ENCODE measurements around the gene CASKIN1.
"Not testable (repeated sequence)": the region's sequence is repeated elsewhere in the genome, so short reads cannot be mapped to it uniquely, and the experiment has no call there.

The CASKIN1 gene

GRCh38 chr16:2211923-2212347, 15.5 kb upstream of the CASKIN1 start:
- no peak for DNase-seq (ENCODE audit: low read depth in 2 of 2)

- no peak for DNase-seq (ENCODE audit: low read depth in 2 of 2)
Measured at GRCh38 chr16:2210386-2211365, 14.3 kb upstream of the CASKIN1 start, which contains the start of gene BRICD5. TSS of gene BRICD5 (minus strand) at chr16:2210863. CDS start at chr16:2210833, 30 bp downstream.

GRCh38 chr16:2210009-2210332, 13.6 kb upstream of the CASKIN1 start:
- DNase-seq (ENCODE audit: low read depth in 2 of 2), result no peak

- no peak for DNase-seq (ENCODE audit: low read depth in 2 of 2)
Measured at GRCh38 chr16:2209258-2210008, 13.0 kb upstream of the CASKIN1 start.

GRCh38 chr16:2208772-2209171, 12.4 kb upstream of the CASKIN1 start:
- DNase-seq (ENCODE audit: low read depth in 2 of 2), result no peak

- DNase-seq (ENCODE audit: low read depth in 2 of 2), result no peak
Measured at GRCh38 chr16:2208308-2208707, 11.9 kb upstream of the CASKIN1 start.

GRCh38 chr16:2207872-2208271, 11.5 kb upstream of the CASKIN1 start:
- DNase-seq (ENCODE audit: low read depth in 2 of 2), result no peak

GRCh38 chr16:2206780-2207433, 10.5 kb upstream of the CASKIN1 start:
- no peak for DNase-seq (ENCODE audit: low read depth in 2 of 2)

GRCh38 chr16:2206420-2206779, 10.0 kb upstream of the CASKIN1 start:
- no peak for DNase-seq (ENCODE audit: low read depth in 2 of 2)

GRCh38 chr16:2205967-2206313, 9.5 kb upstream of the CASKIN1 start:
- DNase-seq (ENCODE audit: low read depth in 2 of 2), result no peak

GRCh38 chr16:2205104-2205966, 8.9 kb upstream of the CASKIN1 start, which contains the start of gene MLST8:
TSS of gene MLST8 (plus strand) at chr16:2205454. CDS start at chr16:2206086, 632 bp downstream.
- peak; percentile 75 to 89 for DNase-seq (ENCODE audit: low read depth in 2 of 2)

- no peak for DNase-seq (ENCODE audit: low read depth in 2 of 2)
Measured at GRCh38 chr16:2204416-2205103, 8.2 kb upstream of the CASKIN1 start.

GRCh38 chr16:2203119-2203688, 6.8 kb upstream of the CASKIN1 start:
- DNase-seq (ENCODE audit: low read depth in 2 of 2), result not testable (repeated sequence)

- no peak for DNase-seq (ENCODE audit: low read depth in 2 of 2)
Measured at GRCh38 chr16:2200313-2200712, 3.9 kb upstream of the CASKIN1 start.

- DNase-seq (ENCODE audit: low read depth in 2 of 2), result no peak
Measured at GRCh38 chr16:2199621-2200139, 3.3 kb upstream of the CASKIN1 start.

GRCh38 chr16:2199095-2199494, 2.7 kb upstream of the CASKIN1 start:
- DNase-seq (ENCODE audit: low read depth in 2 of 2), result no peak

GRCh38 chr16:2198283-2198682, 1.9 kb upstream of the CASKIN1 start:
- no peak for DNase-seq (ENCODE audit: low read depth in 2 of 2)

GRCh38 chr16:2197765-2198164, 1.4 kb upstream of the CASKIN1 start:
- no peak for DNase-seq (ENCODE audit: low read depth in 2 of 2)

- DNase-seq (ENCODE audit: low read depth in 2 of 2), result no peak
Measured at GRCh38 chr16:2196981-2197511, 641 bp upstream of the CASKIN1 start.
